Suppressor macrophage (primary cell): Measurements from ENCODE around the gene PLLP.

Experiments used
- DNase-seq, 4 experiments: peaks; one replicate each; pipeline ENCODE4 v3.0.0-alpha.2; 2020 to 2022

The PLLP gene

GRCh38 chr16:57255686-57256415 lies 28.6 kb downstream of the PLLP start:
- no peak for DNase-seq

GRCh38 chr16:57253466-57253865 lies 31.0 kb downstream of the PLLP start:
- DNase-seq, result no peak

GRCh38 chr16:57252148-57252721 lies 32.2 kb downstream of the PLLP start:
- DNase-seq, result no peak

- no peak for DNase-seq
Measured at GRCh38 chr16:57251352-57251751, 33.1 kb downstream of the PLLP start.

- peak in 1 of 4 experiments; percentile 16 for DNase-seq
Measured at GRCh38 chr16:57245472-57246113, 38.9 kb downstream of the PLLP start.

- peak; percentile 99 for DNase-seq
Measured at GRCh38 chr16:57244767-57245471, 39.6 kb downstream of the PLLP start, which contains the start of gene ARL2BP. TSS of gene ARL2BP (plus strand) at chr16:57245259. CDS start at chr16:57245368, 109 bp downstream.

GRCh38 chr16:57244463-57244766 lies 40.1 kb downstream of the PLLP start:
- no peak for DNase-seq

- no peak for DNase-seq
Measured at GRCh38 chr16:57242650-57243049, 41.8 kb downstream of the PLLP start.

- DNase-seq, result peak; percentile 38 to 72 (median 66)
Measured at GRCh38 chr16:57240851-57241250, 43.6 kb downstream of the PLLP start.

- peak in 1 of 4 experiments; percentile 2 for DNase-seq
Measured at GRCh38 chr16:57239107-57239506, 45.4 kb downstream of the PLLP start.

GRCh38 chr16:57238682-57239081 lies 45.8 kb downstream of the PLLP start:
- DNase-seq, result no peak

GRCh38 chr16:57236022-57236350 lies 48.5 kb downstream of the PLLP start:
- no peak for DNase-seq

- DNase-seq, result peak; percentile 8 to 48 (median 25)
Measured at GRCh38 chr16:57235128-57236021, 49.1 kb downstream of the PLLP start.

- DNase-seq, result no peak
Measured at GRCh38 chr16:57234707-57235092, 49.8 kb downstream of the PLLP start.

- no peak for DNase-seq
Measured at GRCh38 chr16:57233944-57234706, 50.3 kb downstream of the PLLP start.

GRCh38 chr16:57231821-57232350 lies 52.6 kb downstream of the PLLP start:
- no peak for DNase-seq

GRCh38 chr16:57229079-57229478 lies 55.4 kb downstream of the PLLP start:
- no peak for DNase-seq

- no peak for DNase-seq
Measured at GRCh38 chr16:57226701-57227621, 57.5 kb downstream of the PLLP start.

GRCh38 chr16:57225978-57226377 lies 58.5 kb downstream of the PLLP start:
- no peak for DNase-seq

- no peak for DNase-seq
Measured at GRCh38 chr16:57224651-57225335, 59.7 kb downstream of the PLLP start.
